Neuronal stem cell (in vitro differentiated cells): Measurements from ENCODE around the gene PDE3B.
"Not testable (repeated sequence)": the region's sequence is repeated elsewhere in the genome, so short reads cannot be mapped to it uniquely, and the experiment has no call there.

Experiments
- DNase-seq: peaks from one replicate; pipeline ENCODE4 v3.0.0-alpha.2; 2013; ENCODE audit warnings: low spot score
- H2AFZ ChIP-seq: one replicate; pipeline ENCODE4 v1.6.1; 2013; ENCODE audit warnings: mild to moderate bottlenecking, low read length, inconsistent platforms
- H2AK5ac ChIP-seq: 2 replicates; pipeline ENCODE4 v1.6.1; 2013; ENCODE audit warnings: low read depth, mild to moderate bottlenecking, inconsistent platforms, low read length, moderate library complexity, mixed read lengths
- H2BK120ac ChIP-seq: 2 replicates; pipeline ENCODE4 v1.6.1; 2013; ENCODE audit warnings: low read depth, mild to moderate bottlenecking, inconsistent platforms, low read length, moderate library complexity, mixed read lengths
- H2BK12ac ChIP-seq: one replicate; pipeline ENCODE4 v1.6.1; 2013; ENCODE audit warnings: low read length, inconsistent platforms
- H2BK15ac ChIP-seq: 2 replicates; pipeline ENCODE4 v1.6.1; 2013; ENCODE audit warnings: mild to moderate bottlenecking, low read length, inconsistent platforms, mixed read lengths
- H2BK5ac ChIP-seq: one replicate; pipeline ENCODE4 v1.6.1; 2013; ENCODE audit warnings: inconsistent platforms, mild to moderate bottlenecking, low read length, moderate library complexity
- H3K14ac ChIP-seq: one replicate; pipeline ENCODE4 v1.6.1; 2013; ENCODE audit warnings: low read length, inconsistent platforms
- H3K18ac ChIP-seq: 2 replicates; pipeline ENCODE4 v1.6.1; 2013; ENCODE audit warnings: low read length, inconsistent platforms
- H3K23ac ChIP-seq: 2 replicates; pipeline ENCODE4 v1.6.1; 2013; ENCODE audit warnings: low read depth, mild to moderate bottlenecking, mixed read lengths, low read length, inconsistent platforms; ENCODE audit not compliant: poor library complexity
- H3K27ac ChIP-seq: replicated peaks from 3 replicates; pipeline ENCODE4 v1.5.1; 2013; ENCODE audit warnings: low read length, inconsistent platforms
- H3K27me3 ChIP-seq, 3 experiments: 2 replicates each; pipeline ENCODE4 v1.6.1; 2013; ENCODE audit warnings: low read length in 3 of 3, mild to moderate bottlenecking in 2 of 3, inconsistent platforms in 1 of 3, low read depth in 1 of 3, mixed read lengths in 1 of 3, moderate library complexity in 1 of 3; ENCODE audit not compliant: control insufficient read depth in 3 of 3, insufficient read depth in 3 of 3
- H3K36me3 ChIP-seq, 2 donors: replicated peaks in 1 of 2; 2 replicates each; pipeline ENCODE4 v1.6.1; 2013; ENCODE audit warnings: low read length in 2 of 2; ENCODE audit not compliant: control insufficient read depth in 2 of 2, insufficient read depth in 2 of 2
- H3K4ac ChIP-seq: 2 replicates; pipeline ENCODE4 v1.6.1; 2013; ENCODE audit warnings: inconsistent platforms, mild to moderate bottlenecking, low read length, moderate library complexity
- H3K4me1 ChIP-seq, 2 donors: 1 replicate in 1 of 2; 2 replicates in 1 of 2; pipeline ENCODE4 v1.6.1; 2013; ENCODE audit warnings: low read length in 2 of 2, low read depth in 1 of 2; ENCODE audit not compliant: control insufficient read depth in 2 of 2, insufficient read depth in 1 of 2
- H3K4me2 ChIP-seq: one replicate; pipeline ENCODE4 v1.6.1; 2013; ENCODE audit warnings: mild to moderate bottlenecking, low read length, inconsistent platforms; ENCODE audit not compliant: insufficient read depth, poor library complexity, severe bottlenecking
- H3K4me3 ChIP-seq, 2 donors: 2 replicates each; pipeline ENCODE4 v1.5.1; 2013; ENCODE audit warnings: low read length in 2 of 2, mild to moderate bottlenecking in 2 of 2, inconsistent platforms in 1 of 2, moderate library complexity in 1 of 2
- H3K79me1 ChIP-seq: one replicate; pipeline ENCODE4 v1.6.1; 2013; ENCODE audit warnings: low read depth, mild to moderate bottlenecking, inconsistent platforms, low read length, moderate library complexity
- H3K9ac ChIP-seq: one replicate; pipeline ENCODE4 v1.6.1; 2013; ENCODE audit warnings: mild to moderate bottlenecking, low read depth, low read length, inconsistent platforms; ENCODE audit not compliant: poor library complexity
- H3K9me3 ChIP-seq, 2 donors: replicated peaks in 1 of 2; 2 replicates each; pipeline versions ENCODE3 to v1.6.1; 2013; ENCODE audit warnings: low read length in 2 of 2, mild to moderate bottlenecking in 2 of 2, inconsistent platforms in 1 of 2, low read depth in 1 of 2, mixed read lengths in 1 of 2, moderate library complexity in 1 of 2; ENCODE audit not compliant: control insufficient read depth in 2 of 2, insufficient read depth in 1 of 2
- H4K8ac ChIP-seq: one replicate; pipeline ENCODE4 v1.6.1; 2013; ENCODE audit warnings: low read depth, mild to moderate bottlenecking, inconsistent platforms, low read length, moderate library complexity
- H4K91ac ChIP-seq: one replicate; pipeline ENCODE4 v1.6.1; 2013; ENCODE audit warnings: low read length, low read depth, mild to moderate bottlenecking, inconsistent platforms; ENCODE audit not compliant: poor library complexity
- WGBS, 2 donors: extraction: QIAGEN DNeasy Blood & Tissue Kit; methylation state at CpG; one replicate each; pipeline ENCODE4 v1.1.7; 2013; ENCODE audit warnings: missing lambda C conversion rate in 2 of 2, mixed read lengths in 1 of 2; ENCODE audit not compliant: insufficient read length in 2 of 2, insufficient replicate concordance in 1 of 2; ENCODE audit errors: extremely low coverage in 2 of 2; 5-methylcytosine and 5-hydroxymethylcytosine counted together

PDE3B gene

DNA sequence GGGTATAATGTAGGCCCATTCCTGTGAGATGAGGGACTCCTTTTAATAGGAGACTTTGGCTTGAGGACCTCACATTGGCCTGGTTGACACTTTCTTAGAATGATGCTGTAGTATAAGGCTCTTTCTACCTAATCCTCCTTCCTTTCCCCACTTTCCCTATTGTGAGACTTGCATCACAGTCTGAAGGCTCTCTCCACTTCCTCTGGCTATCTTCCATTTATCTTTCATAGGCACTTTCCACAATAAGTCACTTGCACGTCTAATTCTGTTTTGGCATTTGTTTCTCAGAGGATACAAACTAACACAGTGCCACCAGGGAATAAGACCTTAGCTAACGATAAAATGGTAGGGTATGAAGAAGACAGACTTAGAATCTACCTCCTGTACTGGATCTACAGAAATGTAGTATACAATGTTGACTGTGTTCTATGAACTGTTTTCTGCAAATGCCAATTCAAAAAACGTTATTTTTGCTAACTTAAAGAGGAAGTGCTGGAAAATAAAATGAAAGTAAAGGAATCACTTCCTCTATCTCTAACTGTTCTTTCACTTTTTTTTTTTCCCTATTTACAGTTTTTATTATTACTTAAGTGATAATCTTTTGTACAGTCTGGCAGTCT, 17.9 kb upstream of the PDE3B start:
- WGBS, 2 donors = no CpG with 5 or more reads among the region's 3 CpGs
- Histone ChIP-seq H3K36me3 (no peaks in the 10 kb centered on the region), H3K4ac (no peak overlapping the region), H3K14ac (no peak overlapping the region), H3K79me1 (no peaks in the 10 kb centered on the region), H3K27ac (no peak overlapping the region), H3K4me3 (no peak overlapping the region), H3K9me3 (no peaks in the 10 kb centered on the region), H3K23ac (no peak overlapping the region), H4K91ac (no peak overlapping the region), H4K8ac (no peak overlapping the region), H2AK5ac (no peak overlapping the region), H3K18ac (no peak overlapping the region), H2AFZ (no peak overlapping the region), H2BK15ac (no peak overlapping the region), H3K9ac (no peak overlapping the region), H3K27me3 (no peaks in the 10 kb centered on the region), H2BK12ac (no peak overlapping the region), H3K4me2 (no peak overlapping the region), H2BK5ac (no peak overlapping the region), H2BK120ac (no peak overlapping the region), H3K4me1 (no peaks in the 10 kb centered on the region)
- no peak for DNase-seq

DNA sequence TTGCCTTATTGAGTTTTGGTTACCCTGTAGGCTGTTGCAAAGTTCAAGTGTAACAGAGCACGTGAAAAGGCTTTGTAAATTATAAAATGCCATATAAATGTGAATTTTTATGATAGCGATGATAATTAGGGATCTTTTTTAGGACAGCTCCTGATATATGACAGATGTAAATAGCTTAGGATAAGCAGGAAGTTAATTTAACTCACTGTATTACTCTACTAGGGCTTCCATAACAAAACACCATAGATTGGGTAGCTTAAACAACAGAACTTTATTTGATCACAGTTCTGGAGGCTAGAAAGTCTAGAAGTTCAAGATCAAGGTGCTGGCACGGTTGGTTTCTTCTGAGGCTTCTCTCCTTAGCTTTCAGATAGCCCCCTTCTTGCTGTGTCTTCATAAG, 17.0 kb upstream of the PDE3B start:
- Histone ChIP-seq H2AK5ac (no peak overlapping the region), H3K27me3 (no peaks in the 10 kb centered on the region), H2AFZ (no peak overlapping the region), H3K27ac (no peak overlapping the region), H4K91ac (no peak overlapping the region), H2BK15ac (no peak overlapping the region), H4K8ac (no peak overlapping the region), H2BK120ac (no peak overlapping the region), H3K9ac (no peak overlapping the region), H3K14ac (no peak overlapping the region), H2BK12ac (no peak overlapping the region), H3K9me3 (no peaks in the 10 kb centered on the region), H3K4me2 (no peak overlapping the region), H3K4me3 (no peak overlapping the region), H3K36me3 (no peaks in the 10 kb centered on the region), H2BK5ac (no peak overlapping the region), H3K4me1 (no peaks in the 10 kb centered on the region), H3K4ac (no peak overlapping the region), H3K23ac (no peak overlapping the region), H3K79me1 (no peaks in the 10 kb centered on the region), H3K18ac (no peak overlapping the region)
- DNase-seq = no peak
- WGBS, 2 donors = no CpG with 5 or more reads among the region's 3 CpGs

DNA sequence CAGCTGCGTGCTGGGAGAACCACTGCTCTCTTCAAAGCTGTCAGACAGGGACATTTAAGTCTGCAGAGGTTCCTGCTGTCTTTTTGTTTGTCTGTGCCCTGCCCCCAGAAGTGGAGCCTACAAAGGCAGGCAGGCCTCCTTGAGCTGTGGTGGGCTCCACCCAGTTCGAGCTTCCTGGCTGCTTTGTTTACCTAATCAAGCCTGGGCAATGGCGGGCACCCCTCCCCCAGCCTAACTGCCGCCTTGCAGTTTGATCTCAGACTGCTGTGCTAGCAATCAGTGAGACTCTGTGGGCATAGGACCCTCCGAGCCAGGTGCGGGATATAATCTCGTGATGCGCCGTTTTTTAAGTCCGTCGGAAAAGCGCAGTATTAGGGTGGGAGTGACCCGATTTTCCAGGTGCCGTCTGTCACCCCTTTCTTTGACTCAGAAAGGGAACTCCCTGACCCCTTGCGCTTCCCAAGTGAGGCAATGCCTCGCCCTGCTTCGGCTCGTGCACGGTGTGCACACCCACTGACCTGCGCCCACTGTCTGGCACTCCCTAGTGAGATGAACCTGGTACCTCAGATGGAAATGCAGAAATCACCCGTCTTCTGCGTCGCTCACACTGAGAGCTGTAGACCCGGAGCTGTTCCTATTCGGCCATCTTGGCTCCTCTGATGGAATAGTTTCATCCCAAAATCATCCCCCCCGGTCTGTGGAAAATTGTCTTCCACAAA, 9.9 kb upstream of the PDE3B start:
- H3K4me3 ChIP-seq, H3K27me3 ChIP-seq, H2BK15ac ChIP-seq, H2AK5ac ChIP-seq, H3K18ac ChIP-seq, H3K27ac ChIP-seq, H4K8ac ChIP-seq, DNase-seq, H3K79me1 ChIP-seq, H3K23ac ChIP-seq, H3K4me1 ChIP-seq, H3K4ac ChIP-seq, H2BK120ac ChIP-seq, H3K9me3 ChIP-seq, H3K36me3 ChIP-seq, H4K91ac ChIP-seq, H2BK5ac ChIP-seq, H3K4me2 ChIP-seq, H2AFZ ChIP-seq, H3K9ac ChIP-seq, H2BK12ac ChIP-seq, H3K14ac ChIP-seq: not testable (repeated sequence)
- WGBS, 2 donors = no CpG with 5 or more reads among the region's 26 CpGs

DNA sequence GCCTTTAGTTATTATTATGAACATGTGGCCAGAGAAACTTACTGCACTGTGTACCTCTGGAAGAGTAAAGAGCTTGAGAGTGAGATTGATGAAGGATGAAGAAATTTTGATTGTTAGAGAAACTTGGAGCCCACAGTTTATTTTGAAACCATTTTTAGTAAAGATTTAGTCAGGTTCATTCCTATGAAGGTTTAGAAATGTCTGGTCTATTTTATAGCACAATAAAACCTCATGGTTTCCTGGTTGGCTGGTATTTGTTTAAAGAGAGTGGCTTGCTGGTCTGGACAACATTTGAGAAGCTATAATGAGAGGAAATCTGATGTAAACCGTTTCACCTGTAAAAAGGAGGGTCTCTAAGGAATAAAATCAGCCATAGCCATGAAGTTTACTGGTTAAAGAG, 8.8 kb upstream of the PDE3B start:
- Histone ChIP-seq H2AK5ac (no peak overlapping the region), H3K36me3 (peaks cover 0 to 2% of the 10 kb centered on the region in 2 donors), H4K91ac (no peak overlapping the region), H2BK120ac (no peak overlapping the region), H3K9me3 (no peaks in the 10 kb centered on the region), H3K18ac (no peak overlapping the region), H3K27me3 (no peaks in the 10 kb centered on the region), H3K27ac (no peak overlapping the region), H3K79me1 (no peaks in the 10 kb centered on the region), H4K8ac (no peak overlapping the region), H2BK12ac (no peak overlapping the region), H3K4me2 (no peak overlapping the region), H2BK5ac (no peak overlapping the region), H3K9ac (no peak overlapping the region), H2AFZ (no peak overlapping the region), H3K4me3 (no peak overlapping the region), H3K14ac (no peak overlapping the region), H2BK15ac (no peak overlapping the region), H3K4ac (no peak overlapping the region), H3K4me1 (no peaks in the 10 kb centered on the region), H3K23ac (no peak overlapping the region)
- no CpG with 5 or more reads among the region's 1 CpG for WGBS, 2 donors
- no peak for DNase-seq
